ENCODE data around the gene OTOG.

OTOG gene

GRCh38 chr11:17571431-17572358 is 24.6 kb downstream of the OTOG start:
- Mint-ChIP-seq H3K9me3 (no peaks in the 10 kb centered on the region), H3K27ac (no peak overlapping the region), H3K4me1 (peaks cover 8 to 11% of the 10 kb centered on the region in 2 donors), H3K4me3 (no peak overlapping the region), H3K36me3 (no peaks in the 10 kb centered on the region), H3K27me3 (peaks cover 10 to 20% of the 10 kb centered on the region in 2 donors)
- DNase-seq (no peak), ATAC-seq (replicated peaks) (no peak)

- ATAC-seq (replicated peaks) = peak; percentile 59 to 61
- Mint-ChIP-seq H3K9me3 (no peaks in the 10 kb centered on the region), H3K27ac (no peak overlapping the region)
Measured at GRCh38 chr11:17572359-17572690, 25.3 kb downstream of the OTOG start.

GRCh38 chr11:17572791-17573460 is 25.9 kb downstream of the OTOG start:
- Mint-ChIP-seq H3K9me3 (no peaks in the 10 kb centered on the region), H3K27ac (no peak overlapping the region), H3K36me3 (no peaks in the 10 kb centered on the region), H3K4me1 (peaks cover 8 to 11% of the 10 kb centered on the region in 2 donors), H3K27me3 (peaks cover 16 to 23% of the 10 kb centered on the region in 2 donors), H3K4me3 (no peak overlapping the region)
- ATAC-seq (replicated peaks) = no peak
- DNase-seq = no peak

More at GRCh38 chr11:17572359-17572690, 25.3 kb downstream of the OTOG start:
- no peak overlapping the region for H3K4me3 Mint-ChIP-seq
- H3K36me3 Mint-ChIP-seq = no peaks in the 10 kb centered on the region
- DNase-seq = no peak
- H3K27me3 Mint-ChIP-seq = peaks cover 15 to 23% of the 10 kb centered on the region in 2 donors
- H3K4me1 Mint-ChIP-seq = peaks cover 8 to 11% of the 10 kb centered on the region in 2 donors

- Mint-ChIP-seq H3K4me3 (no peak overlapping the region), H3K4me1 (peaks cover 8 to 11% of the 10 kb centered on the region in 2 donors), H3K36me3 (no peaks in the 10 kb centered on the region), H3K9me3 (no peaks in the 10 kb centered on the region), H3K27me3 (peaks cover 16 to 23% of the 10 kb centered on the region in 2 donors), H3K27ac (no peak overlapping the region)
- DNase-seq (no peak), ATAC-seq (replicated peaks) (no peak)
Measured at GRCh38 chr11:17573526-17573925, 26.5 kb downstream of the OTOG start.

- H3K27me3 Mint-ChIP-seq = peaks cover 13 to 23% of the 10 kb centered on the region in 2 donors
- no peak overlapping the region for H3K27ac Mint-ChIP-seq
- no peak for ATAC-seq (replicated peaks)
- no peak for DNase-seq
- H3K4me3 Mint-ChIP-seq = no peak overlapping the region
- H3K9me3 Mint-ChIP-seq = no peaks in the 10 kb centered on the region
- peaks cover 8 to 11% of the 10 kb centered on the region in 2 donors for H3K4me1 Mint-ChIP-seq
- H3K36me3 Mint-ChIP-seq = no peaks in the 10 kb centered on the region
Measured at GRCh38 chr11:17574141-17575091, 27.4 kb downstream of the OTOG start.

GRCh38 chr11:17575431-17576425 is 28.7 kb downstream of the OTOG start:
- ATAC-seq (replicated peaks) (no peak), DNase-seq (no peak)
- peaks cover 10 to 23% of the 10 kb centered on the region in 2 donors for H3K27me3 Mint-ChIP-seq
- H3K27ac Mint-ChIP-seq = no peak overlapping the region
- H3K36me3 Mint-ChIP-seq = no peaks in the 10 kb centered on the region
- H3K4me3 Mint-ChIP-seq = no peak overlapping the region
- H3K9me3 Mint-ChIP-seq = no peaks in the 10 kb centered on the region
- H3K4me1 Mint-ChIP-seq = peaks cover 8 to 11% of the 10 kb centered on the region in 2 donors

- Mint-ChIP-seq H3K27ac (no peak overlapping the region), H3K36me3 (no peaks in the 10 kb centered on the region), H3K4me1 (peaks cover 0 to 2% of the 10 kb centered on the region in 2 donors), H3K27me3 (peaks cover 6 to 8% of the 10 kb centered on the region in 2 donors), H3K9me3 (peaks cover 0 to 1% of the 10 kb centered on the region in 2 donors), H3K4me3 (no peak overlapping the region)
- DNase-seq (no peak), ATAC-seq (replicated peaks) (no peak)
Measured at GRCh38 chr11:17578296-17578695, 31.2 kb downstream of the OTOG start.

- no peaks in the 10 kb centered on the region for H3K4me1 Mint-ChIP-seq
- no peaks in the 10 kb centered on the region for H3K36me3 Mint-ChIP-seq
- peaks cover 0 to 1% of the 10 kb centered on the region in 2 donors for H3K9me3 Mint-ChIP-seq
- no peak overlapping the region for H3K4me3 Mint-ChIP-seq
- H3K27ac Mint-ChIP-seq = no peak overlapping the region
- H3K27me3 Mint-ChIP-seq = peaks cover 3 to 6% of the 10 kb centered on the region in 2 donors
- ATAC-seq (replicated peaks) (no peak), DNase-seq (no peak)
Measured at GRCh38 chr11:17578958-17579357, 31.9 kb downstream of the OTOG start.

GRCh38 chr11:17579451-17579850 is 32.4 kb downstream of the OTOG start:
- H3K27me3 Mint-ChIP-seq = peaks cover 3 to 6% of the 10 kb centered on the region in 2 donors
- no peak overlapping the region for H3K27ac Mint-ChIP-seq
- no peak overlapping the region for H3K4me3 Mint-ChIP-seq
- no peak for DNase-seq
- peaks cover 0 to 1% of the 10 kb centered on the region in 2 donors for H3K9me3 Mint-ChIP-seq
- H3K36me3 Mint-ChIP-seq = no peaks in the 10 kb centered on the region
- no peaks in the 10 kb centered on the region for H3K4me1 Mint-ChIP-seq
- ATAC-seq (replicated peaks) = no peak

- H3K9me3 Mint-ChIP-seq = peaks cover 0 to 1% of the 10 kb centered on the region in 2 donors
- H3K27me3 Mint-ChIP-seq = peaks cover 5 to 6% of the 10 kb centered on the region in 2 donors
- DNase-seq (no peak), ATAC-seq (replicated peaks) (no peak)
- H3K27ac Mint-ChIP-seq = no peak overlapping the region
- no peak overlapping the region for H3K4me3 Mint-ChIP-seq
- H3K4me1 Mint-ChIP-seq = no peaks in the 10 kb centered on the region
- no peaks in the 10 kb centered on the region for H3K36me3 Mint-ChIP-seq
Measured at GRCh38 chr11:17580271-17580670, 33.2 kb downstream of the OTOG start.

- ATAC-seq (replicated peaks) = no peak
- Mint-ChIP-seq H3K9me3 (peaks cover 0 to 1% of the 10 kb centered on the region in 2 donors), H3K4me1 (no peaks in the 10 kb centered on the region)
Measured at GRCh38 chr11:17581036-17581731, 34.1 kb downstream of the OTOG start.

GRCh38 chr11:17581732-17582053 is 34.6 kb downstream of the OTOG start:
- peaks cover 6 to 11% of the 10 kb centered on the region in 2 donors for H3K27me3 Mint-ChIP-seq
- no peak for ATAC-seq (replicated peaks)

More at GRCh38 chr11:17581036-17581731, 34.1 kb downstream of the OTOG start:
- no peak for DNase-seq
- no peak overlapping the region for H3K27ac Mint-ChIP-seq
- H3K27me3 Mint-ChIP-seq = peaks cover 6 to 8% of the 10 kb centered on the region in 2 donors
- H3K36me3 Mint-ChIP-seq = no peaks in the 10 kb centered on the region
- no peak overlapping the region for H3K4me3 Mint-ChIP-seq

More at GRCh38 chr11:17581732-17582053, 34.6 kb downstream of the OTOG start:
- Mint-ChIP-seq H3K4me1 (no peaks in the 10 kb centered on the region), H3K27ac (no peak overlapping the region), H3K9me3 (peaks cover 0 to 1% of the 10 kb centered on the region in 2 donors), H3K4me3 (no peak overlapping the region), H3K36me3 (no peaks in the 10 kb centered on the region)
- DNase-seq = no peak
